Esophagus (tissue), 2 donors: Measurements from ENCODE around the gene AHNAK. TPM values are rescaled to one million over a fixed set of nuclear protein-coding genes. Genes with fewer than 3 reads are reported as not detected.

Experiments used
- H3K27ac ChIP-seq, 2 donors: one replicate each; pipeline ENCODE4 v1.5.1; 2013; ENCODE audit warnings: low read depth in 2 of 2, mild to moderate bottlenecking in 2 of 2, inconsistent platforms in 1 of 2, low read length in 1 of 2, moderate library complexity in 1 of 2
- H3K27me3 ChIP-seq, 2 donors: one replicate each; pipeline ENCODE4 v1.6.1; 2013; ENCODE audit warnings: low read length in 2 of 2, control low read depth in 1 of 2, mild to moderate bottlenecking in 1 of 2; ENCODE audit not compliant: insufficient read depth in 2 of 2, control insufficient read depth in 1 of 2
- H3K36me3 ChIP-seq, 2 donors: one replicate each; pipeline ENCODE4 v1.6.1; 2013; ENCODE audit warnings: low read length in 1 of 2; ENCODE audit not compliant: control insufficient read depth in 2 of 2, insufficient read depth in 2 of 2
- H3K4me1 ChIP-seq, 2 donors: one replicate each; pipeline ENCODE4 v1.6.1; 2013; ENCODE audit warnings: low read length in 1 of 2; ENCODE audit not compliant: control insufficient read depth in 2 of 2, insufficient read depth in 2 of 2
- H3K4me3 ChIP-seq, 2 donors: one replicate each; pipeline ENCODE4 v1.5.1; 2013; ENCODE audit warnings: low read length in 2 of 2, mild to moderate bottlenecking in 2 of 2, low read depth in 1 of 2, moderate library complexity in 1 of 2
- H3K9me3 ChIP-seq, 2 donors: one replicate each; pipeline ENCODE4 v1.6.1; 2013; ENCODE audit warnings: mild to moderate bottlenecking in 2 of 2, low read depth in 1 of 2, low read length in 1 of 2, moderate library complexity in 1 of 2; ENCODE audit not compliant: control insufficient read depth in 2 of 2, insufficient read depth in 1 of 2
- WGBS, 2 donors: extraction: QIAGEN DNeasy Blood & Tissue Kit; methylation state at CpG; one replicate each; pipeline ENCODE4 v1.1.7; 2013; 5-methylcytosine and 5-hydroxymethylcytosine counted together
- polyA plus RNA-seq, 2 donors: library from polyadenylated mRNA; stranded (reverse); fragments of 200-250 nt; gene quantifications; one replicate each; pipeline ENCODE4 v1.2.3, GENCODE V29; 2013
- donor health status: healthy with polysubstance abuse.
- donor health status: Bipolar disorder and iron deficiency.

Gene AHNAK
- polyA plus RNA-seq, 2 donors = 168 to 195 TPM

DNA sequence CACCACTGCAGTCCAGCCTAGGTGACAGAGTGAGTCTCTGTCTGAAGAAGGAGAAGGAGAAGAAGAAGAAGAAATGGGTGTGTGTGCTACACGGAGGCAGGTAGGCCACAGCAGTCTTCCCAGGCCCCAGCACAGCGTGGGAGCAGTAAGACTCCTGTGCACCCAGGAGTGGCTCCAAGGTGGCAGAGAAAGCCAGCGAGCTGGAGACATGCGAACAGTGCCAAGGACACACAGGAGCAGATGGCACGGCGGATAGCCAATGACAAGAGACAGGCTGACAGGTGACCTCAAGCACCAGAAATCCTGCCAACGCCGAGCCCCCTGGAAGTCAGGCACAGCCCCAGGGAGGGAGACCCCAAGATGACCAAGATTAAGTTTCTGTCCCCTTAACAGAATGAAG is 136.8 kb downstream of the AHNAK start:
- H3K4me3 ChIP-seq = no peak overlapping the region
- H3K27me3 ChIP-seq = no peaks in the 10 kb centered on the region
- 75 to 76% methylated on average over 8 of the region's 8 CpGs for WGBS, 2 donors
- H3K4me1 ChIP-seq = peaks cover 7 to 23% of the 10 kb centered on the region in 2 donors
- no peaks in the 10 kb centered on the region for H3K9me3 ChIP-seq
- no peaks in the 10 kb centered on the region for H3K36me3 ChIP-seq
- H3K27ac ChIP-seq = peak overlapping the region in 1 of 2 donors; percentile 70

DNA sequence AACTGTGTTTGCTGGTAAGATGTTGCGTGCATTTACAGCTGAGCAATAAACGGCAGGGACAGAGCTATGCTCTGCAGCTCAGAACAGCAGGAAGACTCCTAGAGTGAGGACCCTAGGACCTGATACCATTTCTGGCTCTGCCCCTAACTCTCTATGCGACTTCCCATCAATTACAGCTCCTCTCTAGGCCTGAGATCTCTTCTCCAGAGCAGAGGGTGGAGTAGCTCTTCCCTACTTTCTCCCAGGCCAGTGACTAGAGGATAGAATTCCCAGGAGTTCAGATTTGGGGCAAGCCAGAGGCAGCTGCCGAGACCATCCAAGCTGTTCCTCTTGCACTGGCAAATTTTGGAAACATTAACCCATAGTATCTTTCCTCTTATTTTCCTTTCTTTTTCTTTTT is 140.6 kb downstream of the AHNAK start:
- H3K36me3 ChIP-seq = no peaks in the 10 kb centered on the region
- no peaks in the 10 kb centered on the region for H3K27me3 ChIP-seq
- 62 to 63% methylated on average over 4 of the region's 4 CpGs for WGBS, 2 donors
- peaks cover 12 to 28% of the 10 kb centered on the region in 2 donors for H3K4me1 ChIP-seq
- no peak overlapping the region for H3K4me3 ChIP-seq
- H3K9me3 ChIP-seq = no peaks in the 10 kb centered on the region
- no peak overlapping the region for H3K27ac ChIP-seq

DNA sequence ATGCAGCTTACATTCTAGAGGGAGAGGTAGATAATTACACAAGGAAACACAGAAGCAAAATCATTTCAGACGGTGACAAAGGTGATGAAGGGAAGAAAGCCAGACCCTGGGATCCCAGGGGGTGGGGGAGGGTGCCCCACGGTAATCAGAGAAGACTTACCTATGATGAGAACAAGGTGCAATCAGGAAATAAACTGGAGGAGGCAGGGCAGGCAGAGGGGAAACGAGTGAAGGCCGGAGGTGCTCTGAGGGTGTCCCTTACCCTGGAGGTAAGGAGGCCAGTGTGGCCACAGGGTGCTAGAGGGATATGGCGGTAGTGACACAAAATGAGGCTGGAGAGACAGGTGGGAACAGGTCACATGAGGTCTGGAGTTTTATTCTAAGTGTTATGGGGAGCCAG is 141.7 kb downstream of the AHNAK start:
- 78 to 85% methylated on average over 5 of the region's 5 CpGs for WGBS, 2 donors
- Histone ChIP-seq H3K4me3 (no peak overlapping the region), H3K9me3 (no peaks in the 10 kb centered on the region), H3K27ac (no peak overlapping the region), H3K36me3 (no peaks in the 10 kb centered on the region), H3K4me1 (peaks cover 17 to 33% of the 10 kb centered on the region in 2 donors), H3K27me3 (no peaks in the 10 kb centered on the region)

DNA sequence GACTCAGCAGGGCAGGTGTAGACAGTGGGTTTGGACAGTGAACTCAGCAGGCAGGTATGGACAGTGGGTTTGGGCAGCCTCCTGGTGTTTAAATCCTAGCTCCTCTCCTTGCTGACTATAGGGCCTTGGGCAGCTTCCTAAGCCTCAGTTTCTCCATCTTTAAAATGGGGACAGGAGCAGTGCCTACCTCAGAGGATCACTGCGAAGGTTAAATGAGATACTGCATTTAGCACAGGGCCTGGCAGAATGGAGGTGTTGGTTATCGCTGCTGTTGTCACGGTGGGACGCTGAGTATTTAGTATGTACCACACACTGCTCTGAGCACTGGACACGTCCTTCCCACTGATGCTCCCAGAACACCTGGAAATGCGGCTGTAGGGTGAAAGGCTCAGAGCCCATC is 142.2 kb downstream of the AHNAK start:
- H3K27ac ChIP-seq = no peak overlapping the region
- peaks cover 19 to 34% of the 10 kb centered on the region in 2 donors for H3K4me1 ChIP-seq

DNA sequence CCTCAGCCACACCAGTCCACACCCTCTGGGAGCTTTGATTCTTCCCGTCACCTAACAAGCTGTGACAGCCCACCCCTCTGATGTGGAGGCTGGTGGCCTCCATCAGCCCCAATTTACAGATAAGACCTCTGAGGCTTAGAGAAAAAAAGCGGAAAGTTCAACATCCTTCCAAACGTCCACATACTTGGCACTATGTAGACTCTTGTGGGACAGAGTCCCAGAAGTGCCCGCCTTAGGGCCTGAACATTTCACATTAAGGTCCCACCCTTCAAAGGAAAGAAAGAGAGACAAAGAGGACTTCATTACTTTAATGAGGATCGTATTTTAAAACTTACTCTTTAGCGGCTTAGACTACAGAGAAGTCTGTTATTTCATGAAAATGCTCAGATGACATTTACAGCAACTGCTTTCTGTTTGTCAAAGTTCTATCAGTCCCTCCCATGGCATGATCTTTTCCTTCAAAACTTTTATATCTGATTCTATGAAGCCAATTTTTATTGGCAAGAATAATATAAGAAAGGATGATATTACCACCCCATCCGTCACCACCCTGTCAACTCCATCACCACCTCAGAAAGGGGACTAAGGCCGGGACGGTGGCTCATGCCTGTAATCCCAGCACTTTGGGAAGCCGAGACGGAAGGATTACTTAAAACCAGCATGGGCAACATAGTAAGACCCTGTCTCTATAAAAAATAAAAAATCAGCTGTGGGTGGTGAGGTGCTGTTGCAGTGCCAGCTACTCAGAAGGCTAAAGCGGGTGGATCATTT is 143.5 kb downstream of the AHNAK start:
- Histone ChIP-seq H3K27ac (peak overlapping the region; percentile 91 to 94), H3K9me3 (no peaks in the 10 kb centered on the region), H3K27me3 (no peaks in the 10 kb centered on the region), H3K36me3 (no peaks in the 10 kb centered on the region), H3K4me3 (no peak overlapping the region), H3K4me1 (peaks cover 23 to 46% of the 10 kb centered on the region in 2 donors)
- WGBS, 2 donors = 40 to 56% methylated on average over 12 of the region's 12 CpGs

More for the DNA sequence above, 142.2 kb downstream of the AHNAK start:
- Histone ChIP-seq H3K27me3 (no peaks in the 10 kb centered on the region), H3K36me3 (no peaks in the 10 kb centered on the region), H3K9me3 (no peaks in the 10 kb centered on the region), H3K4me3 (no peak overlapping the region)
- 93 to 96% methylated on average over 6 of the region's 6 CpGs for WGBS, 2 donors

DNA sequence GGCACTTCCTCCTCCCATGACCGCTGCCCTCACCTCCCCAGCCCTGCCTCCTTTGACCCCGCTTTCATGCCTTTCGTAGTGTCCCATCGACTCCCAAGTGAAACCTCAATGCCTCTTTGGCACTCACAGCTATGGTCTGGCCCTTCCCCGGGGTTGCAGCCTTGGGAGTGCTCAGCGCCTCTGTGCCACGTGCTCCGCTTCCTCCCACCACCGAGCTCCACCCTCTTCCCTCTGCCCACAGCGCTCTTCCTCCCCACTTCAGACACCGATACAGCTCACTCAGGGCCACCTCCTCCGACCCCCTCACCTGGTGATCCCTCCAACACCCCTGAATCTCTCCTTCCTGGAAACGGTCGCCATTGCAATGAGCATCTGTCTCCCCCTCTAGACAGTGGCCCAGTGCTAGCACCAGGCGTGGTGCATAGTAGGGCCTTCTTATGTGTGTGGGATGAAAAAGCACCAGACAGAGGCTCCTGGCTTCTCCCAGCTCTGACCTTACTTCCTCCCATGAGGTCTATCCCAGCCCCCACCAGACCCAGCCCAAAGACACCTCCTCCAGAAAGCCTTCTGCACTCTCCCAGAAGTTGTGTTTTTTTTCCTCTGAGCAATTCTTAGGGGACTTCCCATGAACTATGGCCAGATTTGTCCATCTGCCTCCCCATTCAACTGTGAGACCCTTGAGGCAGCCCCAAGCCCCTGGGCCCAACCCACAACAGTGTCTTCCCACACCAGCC is 144.2 kb downstream of the AHNAK start:
- Histone ChIP-seq H3K4me3 (peak overlapping the region in 1 of 2 donors; percentile 13), H3K27ac (peak overlapping the region; percentile 91 to 94), H3K4me1 (peaks cover 26 to 51% of the 10 kb centered on the region in 2 donors), H3K27me3 (no peaks in the 10 kb centered on the region), H3K9me3 (no peaks in the 10 kb centered on the region), H3K36me3 (no peaks in the 10 kb centered on the region)
- WGBS, 2 donors = 26 to 37% methylated on average over 15 of the region's 15 CpGs

DNA sequence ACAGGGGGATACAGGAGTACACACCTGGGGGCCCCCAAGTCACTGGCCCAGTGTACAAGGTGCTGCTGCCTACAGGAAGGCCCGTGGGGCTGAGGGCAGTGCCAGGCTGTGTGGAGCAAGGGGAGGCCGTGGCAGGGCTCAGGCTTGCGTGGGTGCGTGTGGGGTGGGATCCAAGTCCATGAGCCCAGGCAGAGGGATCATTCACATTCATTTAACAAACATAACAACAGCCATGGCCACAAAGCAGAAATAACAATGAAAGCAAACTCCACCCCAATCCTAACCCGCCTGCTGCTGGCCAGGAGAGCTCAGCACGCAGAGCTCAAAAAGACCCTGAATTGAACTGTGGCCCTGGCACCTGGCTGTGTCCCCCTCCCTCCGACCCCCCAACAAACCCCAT is 144.8 kb downstream of the AHNAK start:
- 29 to 38% methylated on average over 6 to 7 of the region's 7 CpGs for WGBS, 2 donors
- H3K4me1 ChIP-seq = peaks cover 26 to 51% of the 10 kb centered on the region in 2 donors
- no peaks in the 10 kb centered on the region for H3K9me3 ChIP-seq
- peak overlapping the region in 1 of 2 donors; percentile 13 for H3K4me3 ChIP-seq
- H3K36me3 ChIP-seq = no peaks in the 10 kb centered on the region
- no peaks in the 10 kb centered on the region for H3K27me3 ChIP-seq
- H3K27ac ChIP-seq = peak overlapping the region; percentile 91 to 94

DNA sequence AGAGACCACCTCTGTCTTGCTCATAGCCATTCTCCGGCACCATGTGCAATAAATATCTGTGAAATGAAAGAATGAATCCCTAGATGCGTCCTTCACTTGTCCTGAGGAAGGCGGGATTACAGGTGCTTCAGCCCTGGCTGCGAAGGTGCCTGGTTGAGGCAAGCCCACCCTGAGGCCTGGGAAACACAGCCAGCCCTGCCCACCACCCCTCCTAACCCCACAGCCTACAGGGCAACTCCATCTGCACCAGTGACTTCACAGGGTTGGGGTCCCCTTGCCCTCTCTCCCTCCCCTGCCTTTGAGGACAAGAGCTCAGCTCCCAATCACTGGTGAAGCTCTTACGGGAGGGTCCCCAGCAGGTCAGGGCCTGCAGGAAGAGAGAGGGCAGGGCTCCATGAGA is 145.2 kb downstream of the AHNAK start:
- Histone ChIP-seq H3K9me3 (no peaks in the 10 kb centered on the region), H3K4me3 (no peak overlapping the region), H3K4me1 (peaks cover 26 to 51% of the 10 kb centered on the region in 2 donors), H3K27me3 (no peaks in the 10 kb centered on the region), H3K27ac (peak overlapping the region; percentile 91 to 94), H3K36me3 (no peaks in the 10 kb centered on the region)
- 65 to 68% methylated on average over 5 of the region's 5 CpGs for WGBS, 2 donors

DNA sequence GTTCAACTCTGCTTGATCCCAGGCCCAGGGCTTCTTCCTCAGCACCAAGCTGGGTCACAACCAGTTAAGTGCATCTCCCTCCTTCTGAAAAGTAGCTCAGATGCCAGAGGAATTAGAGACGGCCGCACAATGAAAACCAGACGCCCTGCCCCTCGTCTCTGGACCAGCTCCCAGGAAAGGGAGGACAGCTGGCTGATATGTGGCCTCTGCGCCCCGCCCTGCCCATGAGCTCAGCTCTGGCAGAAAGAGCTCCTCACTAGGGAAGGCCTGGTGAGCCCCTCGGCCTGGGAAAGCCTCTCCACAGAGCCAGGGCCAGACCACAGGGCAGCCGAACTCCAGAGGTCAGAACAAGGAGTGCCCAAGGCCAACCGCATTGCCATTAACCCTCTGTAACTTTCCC is 145.8 kb downstream of the AHNAK start:
- Histone ChIP-seq H3K9me3 (no peaks in the 10 kb centered on the region), H3K4me3 (no peak overlapping the region), H3K4me1 (peaks cover 26 to 51% of the 10 kb centered on the region in 2 donors), H3K36me3 (no peaks in the 10 kb centered on the region), H3K27me3 (no peaks in the 10 kb centered on the region), H3K27ac (peak overlapping the region; percentile 91 to 94)
- 19 to 40% methylated on average over 9 of the region's 9 CpGs for WGBS, 2 donors
